Measurements from ENCODE around the gene TRIM59.

GRCh38 chr3:160403028-160403545 is 46.5 kb downstream of the TRIM59 start:
- no peak for TF ChIP-seq CTCF (IDR thresholded peaks at IDR 0.05)
- no peak for TF ChIP-seq POLR2A (IDR thresholded peaks at IDR 0.05)

Data from body of pancreas (tissue), 4 donors.